Measurements from ENCODE around the gene CD55. TPM values are rescaled to one million over a fixed set of nuclear protein-coding genes. Genes with fewer than 3 reads are reported as not detected.
A peak's percentile ranks its signal among the peaks of the same experiment; 100 is the strongest.

CD55 gene
- total and polyA plus RNA-seq, 2 donors (not counting 1 experiment from before 2014, with no cell fraction given): 46.1 to 77.7 TPM

- H3K36me3 ChIP-seq (ENCODE audit: control insufficient read depth, insufficient read depth, low read length): no peaks in the 10 kb centered on the region
- H3K4me3 ChIP-seq (replicated peaks in 1 of 4; ENCODE audit: control extremely low read depth in 1 of 4, insufficient read depth in 1 of 4, low read depth in 3 of 4, low read length in 4 of 4): no peak overlapping the region
- no peak overlapping the region for H2AFZ ChIP-seq (ENCODE audit: low read length)
- no peak overlapping the region for H3K27ac ChIP-seq (ENCODE audit: insufficient read depth, low read length)
- no peaks in the 10 kb centered on the region for H3K4me1 ChIP-seq (ENCODE audit: control insufficient read depth, extremely low read depth, insufficient read depth, low read length)
- peak in 1 of 2 donors; percentile 42 for DNase-seq (ENCODE audit: low read depth in 2 of 2)
- no peaks in the 10 kb centered on the region for H3K79me2 ChIP-seq (ENCODE audit: control insufficient read depth, insufficient read depth, low read length)
- no peak for TF ChIP-seq CTCF (conservative IDR thresholded peaks at IDR 0.05 in 1 of 2, IDR thresholded peaks at IDR 0.05 in 1 of 2; ENCODE audit: low read depth in 1 of 2, low read length in 2 of 2)
- TF ChIP-seq EZH2 (IDR thresholded peaks at IDR 0.05; ENCODE audit: low read length, missing control alignments): no peak
- no peaks in the 10 kb centered on the region for H4K20me1 ChIP-seq (ENCODE audit: control insufficient read depth, extremely low read depth, insufficient read depth, low read length)
- no peak overlapping the region for H3K4me2 ChIP-seq (ENCODE audit: extremely low read depth, insufficient read depth, low read length)
- no peak overlapping the region for H3K9ac ChIP-seq (ENCODE audit: insufficient read depth, low read length)
- H3K9me3 ChIP-seq (ENCODE audit: control insufficient read depth, insufficient read depth, low read depth, low read length): no peaks in the 10 kb centered on the region
- no peaks in the 10 kb centered on the region for H3K27me3 ChIP-seq (ENCODE audit: control insufficient read depth, insufficient read depth, low read length)
Observed at GRCh38 chr1:207352554-207352953, 31.1 kb downstream of the CD55 start.

GRCh38 chr1:207355060-207355459, 33.6 kb downstream of the CD55 start:
- TF ChIP-seq CTCF (conservative IDR thresholded peaks at IDR 0.05 in 1 of 2, IDR thresholded peaks at IDR 0.05 in 1 of 2; ENCODE audit: low read depth in 1 of 2, low read length in 2 of 2) (no peak), EZH2 (IDR thresholded peaks at IDR 0.05; ENCODE audit: low read length, missing control alignments) (no peak)
- no peak overlapping the region for H2AFZ ChIP-seq (ENCODE audit: low read length)
- no peaks in the 10 kb centered on the region for H3K36me3 ChIP-seq (ENCODE audit: control insufficient read depth, insufficient read depth, low read length)
- H3K4me1 ChIP-seq (ENCODE audit: control insufficient read depth, extremely low read depth, insufficient read depth, low read length): no peaks in the 10 kb centered on the region
- no peak overlapping the region for H3K9ac ChIP-seq (ENCODE audit: insufficient read depth, low read length)
- no peaks in the 10 kb centered on the region for H4K20me1 ChIP-seq (ENCODE audit: control insufficient read depth, extremely low read depth, insufficient read depth, low read length)
- H3K9me3 ChIP-seq (ENCODE audit: control insufficient read depth, insufficient read depth, low read depth, low read length): no peaks in the 10 kb centered on the region
- no peak overlapping the region for H3K27ac ChIP-seq (ENCODE audit: insufficient read depth, low read length)
- DNase-seq (ENCODE audit: low read depth in 2 of 2): no peak
- no peaks in the 10 kb centered on the region for H3K27me3 ChIP-seq (ENCODE audit: control insufficient read depth, insufficient read depth, low read length)
- no peaks in the 10 kb centered on the region for H3K79me2 ChIP-seq (ENCODE audit: control insufficient read depth, insufficient read depth, low read length)
- no peak overlapping the region for H3K4me2 ChIP-seq (ENCODE audit: extremely low read depth, insufficient read depth, low read length)
- no peak overlapping the region for H3K4me3 ChIP-seq (replicated peaks in 1 of 4; ENCODE audit: control extremely low read depth in 1 of 4, insufficient read depth in 1 of 4, low read depth in 3 of 4, low read length in 4 of 4)

GRCh38 chr1:207355513-207356295, 34.2 kb downstream of the CD55 start:
- H3K79me2 ChIP-seq (ENCODE audit: control insufficient read depth, insufficient read depth, low read length): no peaks in the 10 kb centered on the region
- H4K20me1 ChIP-seq (ENCODE audit: control insufficient read depth, extremely low read depth, insufficient read depth, low read length): no peaks in the 10 kb centered on the region
- TF ChIP-seq EZH2 (IDR thresholded peaks at IDR 0.05; ENCODE audit: low read length, missing control alignments) (no peak), CTCF (conservative IDR thresholded peaks at IDR 0.05 in 1 of 2, IDR thresholded peaks at IDR 0.05 in 1 of 2; ENCODE audit: low read depth in 1 of 2, low read length in 2 of 2) (no peak)
- no peak overlapping the region for H3K9ac ChIP-seq (ENCODE audit: insufficient read depth, low read length)
- no peaks in the 10 kb centered on the region for H3K36me3 ChIP-seq (ENCODE audit: control insufficient read depth, insufficient read depth, low read length)
- H3K27ac ChIP-seq (ENCODE audit: insufficient read depth, low read length): no peak overlapping the region
- no peak overlapping the region for H2AFZ ChIP-seq (ENCODE audit: low read length)
- no peak overlapping the region for H3K4me2 ChIP-seq (ENCODE audit: extremely low read depth, insufficient read depth, low read length)
- H3K27me3 ChIP-seq (ENCODE audit: control insufficient read depth, insufficient read depth, low read length): no peaks in the 10 kb centered on the region
- no peaks in the 10 kb centered on the region for H3K9me3 ChIP-seq (ENCODE audit: control insufficient read depth, insufficient read depth, low read depth, low read length)
- no peaks in the 10 kb centered on the region for H3K4me1 ChIP-seq (ENCODE audit: control insufficient read depth, extremely low read depth, insufficient read depth, low read length)
- no peak overlapping the region for H3K4me3 ChIP-seq (replicated peaks in 1 of 4; ENCODE audit: control extremely low read depth in 1 of 4, insufficient read depth in 1 of 4, low read depth in 3 of 4, low read length in 4 of 4)
- DNase-seq (ENCODE audit: low read depth in 2 of 2): no peak

Measured in fibroblast of lung (primary cell).